Neural progenitor cell (in vitro differentiated cells): Measurements from ENCODE around the gene OLAH. TPM values are rescaled to one million over a fixed set of nuclear protein-coding genes. Genes with fewer than 3 reads are reported as not detected.

Experiments
- DNase-seq: peaks from one replicate; pipeline ENCODE4 v3.0.0-alpha.2; 2016; ENCODE audit warnings: low spot score
- H2AFZ ChIP-seq: fragments of 200-600 bp; sonication (generic); replicated peaks from 2 replicates; pipeline ENCODE4 v1.6.1; 2016; ENCODE audit warnings: antibody characterized with exemption
- H3F3A ChIP-seq: fragments of 200-600 bp; sonication (generic); 2 replicates; pipeline ENCODE4 v1.6.1; 2016; ENCODE audit warnings: antibody characterized with exemption, low read depth
- H3K27ac ChIP-seq: fragments of 200-600 bp; sonication (generic); 2 replicates; pipeline ENCODE4 v1.5.1; 2016; ENCODE audit warnings: mild to moderate bottlenecking
- H3K27me3 ChIP-seq: fragments of 200-600 bp; sonication (generic); 2 replicates; pipeline ENCODE4 v1.6.1; 2016; ENCODE audit warnings: mild to moderate bottlenecking, moderate library complexity
- H3K36me3 ChIP-seq: fragments of 200-600 bp; sonication (generic); 2 replicates; pipeline ENCODE4 v1.5.1; 2016
- H3K4me1 ChIP-seq: fragments of 200-600 bp; sonication (generic); 2 replicates; pipeline ENCODE4 v1.6.1; 2016; ENCODE audit warnings: mixed run types
- H3K4me2 ChIP-seq: fragments of 200-600 bp; sonication (generic); 2 replicates; pipeline ENCODE4 v1.6.1; 2016
- H3K4me3 ChIP-seq: fragments of 200-600 bp; sonication (generic); 2 replicates; pipeline ENCODE4 v1.5.1; 2016
- H3K79me2 ChIP-seq: fragments of 200-600 bp; sonication (generic); 2 replicates; pipeline ENCODE4 v1.6.1; 2016; ENCODE audit warnings: low read depth
- H3K9ac ChIP-seq: fragments of 200-600 bp; sonication (generic); 2 replicates; pipeline ENCODE4 v1.6.1; 2016
- H3K9me3 ChIP-seq: fragments of 200-600 bp; sonication (generic); 2 replicates; pipeline ENCODE4 v1.5.1; 2016; ENCODE audit warnings: low read depth
- H4K20me1 ChIP-seq: fragments of 200-600 bp; sonication (generic); 2 replicates; pipeline ENCODE4 v1.6.1; 2016; ENCODE audit warnings: low read depth
- H3K27ac Mint-ChIP-seq: 3 replicates; pipeline ENCODE4 v1.8.0; 2021; ENCODE audit warnings: mixed read lengths
- H3K27me3 Mint-ChIP-seq: 2 replicates; pipeline ENCODE4 v1.8.0; 2022; ENCODE audit warnings: low read depth, mild to moderate bottlenecking, inconsistent platforms, moderate library complexity, mixed read lengths; ENCODE audit not compliant: insufficient read depth
- H3K36me3 Mint-ChIP-seq: 3 replicates; pipeline ENCODE4 v1.8.0; 2021; ENCODE audit warnings: mixed read lengths
- H3K4me1 Mint-ChIP-seq: 3 replicates; pipeline ENCODE4 v1.8.0; 2021; ENCODE audit warnings: mixed read lengths
- H3K4me3 Mint-ChIP-seq: 3 replicates; pipeline ENCODE4 v1.8.0; 2021; ENCODE audit warnings: mild to moderate bottlenecking, moderate library complexity, mixed read lengths
- H3K9me3 Mint-ChIP-seq: 3 replicates; pipeline ENCODE4 v1.8.0; 2020; ENCODE audit warnings: mixed read lengths
- CTCF ChIP-seq: fragments of 200-600 bp; sonication (generic); IDR thresholded peaks from 2 replicates; pipeline ENCODE4 v1.5.1; 2017; ENCODE audit warnings: antibody characterized with exemption, mild to moderate bottlenecking
- EZH2 ChIP-seq: fragments of 200-600 bp; sonication (generic); IDR thresholded peaks from 2 replicates; pipeline ENCODE4 v1.6.1; 2017; ENCODE audit warnings: antibody characterized with exemption, mild to moderate bottlenecking, moderate library complexity
- EZH2phosphoT487 ChIP-seq: fragments of 200-600 bp; sonication (generic); IDR thresholded peaks from 2 replicates; pipeline ENCODE4 v1.6.1; 2017; ENCODE audit warnings: antibody characterized with exemption
- total RNA-seq: library from RNA; depleted of rRNA; stranded (reverse); fragments of >200 nt; gene quantifications from 2 replicates; pipeline ENCODE4 v1.2.3, GENCODE V29; 2015; ENCODE audit warnings: low replicate concordance

OLAH gene
- total RNA-seq, 1 donor from 2014 or later: not detected

DNA sequence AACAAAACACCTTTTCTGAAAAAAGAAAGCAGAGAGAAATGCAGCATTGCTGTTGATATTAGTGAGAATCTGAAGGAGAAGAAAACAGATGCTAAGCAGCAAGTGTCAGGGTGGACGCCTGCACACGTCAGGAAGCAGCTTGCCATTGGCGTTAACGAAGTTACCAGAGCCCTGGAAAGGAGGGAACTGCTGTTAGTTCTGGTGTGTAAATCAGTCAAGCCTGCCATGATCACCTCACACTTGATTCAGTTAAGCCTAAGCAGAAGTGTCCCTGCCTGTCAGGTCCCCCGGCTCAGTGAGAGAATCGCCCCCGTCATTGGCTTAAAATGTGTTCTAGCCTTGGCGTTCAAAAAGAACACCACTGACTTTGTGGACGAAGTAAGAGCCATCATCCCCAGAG is 59.8 kb downstream of the OLAH start:
- H3K4me3 ChIP-seq: no peak overlapping the region
- no peaks in the 10 kb centered on the region for H3K9me3 Mint-ChIP-seq
- peaks cover 31% of the 10 kb centered on the region for H3K36me3 Mint-ChIP-seq
- no peak overlapping the region for H3K4me2 ChIP-seq
- no peak overlapping the region for H2AFZ ChIP-seq
- H3K4me3 Mint-ChIP-seq: no peak overlapping the region
- peaks cover 37% of the 10 kb centered on the region for H3K79me2 ChIP-seq
- peaks cover 17% of the 10 kb centered on the region for H3F3A ChIP-seq
- peaks cover 6% of the 10 kb centered on the region for H3K36me3 ChIP-seq
- no peaks in the 10 kb centered on the region for H3K27me3 ChIP-seq
- peaks cover 11% of the 10 kb centered on the region for H4K20me1 ChIP-seq
- DNase-seq: no peak
- TF ChIP-seq EZH2 (no peak), CTCF (no peak), EZH2phosphoT487 (no peak)
- H3K27ac ChIP-seq: no peak overlapping the region
- H3K9me3 ChIP-seq: no peaks in the 10 kb centered on the region
- no peak overlapping the region for H3K27ac Mint-ChIP-seq
- H3K4me1 Mint-ChIP-seq: peaks cover 9% of the 10 kb centered on the region
- peaks cover 7% of the 10 kb centered on the region for H3K27me3 Mint-ChIP-seq
- peaks cover under 1% of the 10 kb centered on the region for H3K4me1 ChIP-seq
- no peak overlapping the region for H3K9ac ChIP-seq

GRCh38 chr10:15106352-15107013 is 62.7 kb downstream of the OLAH start:
- no peaks in the 10 kb centered on the region for H3K27me3 Mint-ChIP-seq
- Histone ChIP-seq H3K9ac (no peak overlapping the region), H2AFZ (no peak overlapping the region), H3K4me1 (no peaks in the 10 kb centered on the region), H3K4me3 (no peak overlapping the region), H3F3A (peaks cover 17% of the 10 kb centered on the region), H3K27me3 (no peaks in the 10 kb centered on the region), H3K4me2 (no peak overlapping the region), H3K9me3 (no peaks in the 10 kb centered on the region), H4K20me1 (peaks cover 3% of the 10 kb centered on the region), H3K79me2 (peaks cover 8% of the 10 kb centered on the region), H3K27ac (no peak overlapping the region), H3K36me3 (peaks cover 6% of the 10 kb centered on the region)
- H3K27ac Mint-ChIP-seq: no peak overlapping the region
- peaks cover 34% of the 10 kb centered on the region for H3K36me3 Mint-ChIP-seq
- H3K4me3 Mint-ChIP-seq: peak overlapping the region; percentile 7
- peak; percentile 99 for TF ChIP-seq CTCF
- TF ChIP-seq EZH2phosphoT487: no peak
- peak; percentile 81 for DNase-seq
- H3K4me1 Mint-ChIP-seq: peaks cover 4% of the 10 kb centered on the region
- H3K9me3 Mint-ChIP-seq: no peaks in the 10 kb centered on the region

DNA sequence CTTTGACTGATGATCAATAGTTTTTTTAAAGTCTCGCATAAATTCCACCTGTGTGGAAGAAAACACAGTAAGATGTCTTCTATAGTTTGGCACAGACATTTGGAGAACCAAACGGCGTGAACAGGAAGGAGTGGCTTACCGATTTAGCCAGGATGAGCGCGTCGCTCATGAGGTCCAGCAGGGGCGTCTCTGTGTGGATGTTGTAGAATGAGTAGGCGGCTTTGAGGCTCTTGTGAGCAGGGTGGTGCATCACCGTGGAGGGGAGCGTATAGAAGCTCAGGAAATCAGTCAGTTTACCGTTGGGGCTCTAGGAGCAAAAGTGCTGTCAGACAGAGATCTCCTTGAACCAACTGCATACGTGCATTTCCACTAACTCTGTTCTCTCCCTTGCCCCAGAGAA is 68.9 kb downstream of the OLAH start:
- H3K27me3 Mint-ChIP-seq: no peaks in the 10 kb centered on the region
- H3K4me1 Mint-ChIP-seq: no peaks in the 10 kb centered on the region
- no peaks in the 10 kb centered on the region for H3K27me3 ChIP-seq
- no peak for TF ChIP-seq CTCF
- no peak for TF ChIP-seq EZH2phosphoT487
- no peak for TF ChIP-seq EZH2
- H3K4me2 ChIP-seq: no peak overlapping the region
- H3K9ac ChIP-seq: no peak overlapping the region
- no peaks in the 10 kb centered on the region for H3K9me3 Mint-ChIP-seq
- H3K27ac Mint-ChIP-seq: no peak overlapping the region
- H3K4me3 ChIP-seq: no peak overlapping the region
- H4K20me1 ChIP-seq: no peaks in the 10 kb centered on the region
- H3K36me3 ChIP-seq: peaks cover 12% of the 10 kb centered on the region
- no peak overlapping the region for H2AFZ ChIP-seq
- H3K9me3 ChIP-seq: no peaks in the 10 kb centered on the region
- H3F3A ChIP-seq: no peaks in the 10 kb centered on the region
- no peak overlapping the region for H3K27ac ChIP-seq
- no peak overlapping the region for H3K4me3 Mint-ChIP-seq
- no peaks in the 10 kb centered on the region for H3K4me1 ChIP-seq
- DNase-seq: no peak
- no peaks in the 10 kb centered on the region for H3K79me2 ChIP-seq
- peaks cover 20% of the 10 kb centered on the region for H3K36me3 Mint-ChIP-seq
